HEK293 (cell line): ENCODE measurements around the gene ENO4.

Experiments
- CTCF ChIA-PET: fragments of 350-600 bp; formaldehyde crosslinking; extraction: SDS; loops from one replicate; lab custom pipeline; 2021; ENCODE audit warnings: antibody characterized with exemption; lab: Yijun Ruan, JAX
- POLR2A ChIA-PET: fragments of 300-600 bp; formaldehyde crosslinking; extraction: SDS; loops from one replicate; lab custom pipeline; 2020; ENCODE audit warnings: antibody characterized with exemption, inconsistent platforms; lab: Yijun Ruan, JAX
- H3K27ac ChIP-seq: fragments of 200-500 bp; sonication (Bioruptor generic); 2 replicates; pipeline ENCODE4 v1.5.1; 2014; ENCODE audit warnings: low read depth, low read length, control low read depth, inconsistent platforms; ENCODE audit errors: extremely low read depth
- H3K36me3 ChIP-seq, 2 experiments: fragments of 200-500 bp in 1 of 2; sonication (Bioruptor generic) in 1 of 2; 1 replicate in 1 of 2; 2 replicates in 1 of 2; pipeline ENCODE4 v1.5.1; 2014 to 2017; ENCODE audit warnings: inconsistent platforms in 2 of 2, low read length in 2 of 2; ENCODE audit not compliant: control insufficient read depth in 2 of 2, insufficient read depth in 1 of 2
- H3K4me1 ChIP-seq: fragments of 200-500 bp; sonication (Bioruptor generic); 2 replicates; pipeline ENCODE4 v1.5.1; 2014; ENCODE audit warnings: mild to moderate bottlenecking, low read length, inconsistent platforms; ENCODE audit not compliant: control insufficient read depth, insufficient read depth
- H3K4me3 ChIP-seq: 2 replicates; pipeline ENCODE4 v1.5.1; 2011; ENCODE audit warnings: low read depth, mild to moderate bottlenecking, control low read depth, low read length, moderate library complexity
- H3K9me3 ChIP-seq: fragments of 200-500 bp; sonication (Bioruptor generic); 2 replicates; pipeline ENCODE4 v1.5.1; 2014; ENCODE audit warnings: low read depth, low read length, inconsistent platforms; ENCODE audit not compliant: control insufficient read depth, insufficient read depth
- BCL11B ChIP-seq: fragments of 450-650 bp; formaldehyde crosslinking; IDR thresholded peaks from 2 replicates; pipeline ENCODE4 v1.5.1; 2016; ENCODE audit warnings: low read depth, missing biosample characterization, missing genetic modification characterization
- HIC1 ChIP-seq: fragments of 450-650 bp; formaldehyde crosslinking; IDR thresholded peaks from 2 replicates; pipeline ENCODE4 v1.5.1; 2016; ENCODE audit warnings: missing biosample characterization, missing genetic modification characterization
- HOXA7 ChIP-seq: sonication (generic); formaldehyde crosslinking; IDR thresholded peaks from 2 replicates; pipeline ENCODE4 v1.8.1; 2022; ENCODE audit warnings: missing genetic modification reagents, borderline replicate concordance
- KLF10 ChIP-seq: fragments of 450-650 bp; IDR thresholded peaks from 2 replicates; pipeline ENCODE4 v1.5.1; 2018; ENCODE audit warnings: missing biosample characterization, mild to moderate bottlenecking, missing genetic modification characterization
- KLF9 ChIP-seq: fragments of 450-650 bp; formaldehyde crosslinking; IDR thresholded peaks from 2 replicates; pipeline ENCODE4 v1.5.1; 2016; ENCODE audit warnings: missing biosample characterization, missing genetic modification characterization, low read depth
- MYNN ChIP-seq: fragments of 450-650 bp; formaldehyde crosslinking; IDR thresholded peaks from 2 replicates; pipeline ENCODE4 v1.5.1; 2016; ENCODE audit warnings: missing biosample characterization, missing genetic modification characterization, borderline replicate concordance
- SALL2 ChIP-seq: fragments of 450-650 bp; formaldehyde crosslinking; IDR thresholded peaks from 2 replicates; pipeline ENCODE4 v1.5.0; 2017; ENCODE audit warnings: missing biosample characterization, mild to moderate bottlenecking, missing genetic modification characterization, borderline replicate concordance
- SP3 ChIP-seq: fragments of 450-650 bp; formaldehyde crosslinking; IDR thresholded peaks from 2 replicates; pipeline ENCODE4 v1.5.1; 2016; ENCODE audit warnings: missing biosample characterization, missing genetic modification characterization
- TCF7L2 ChIP-seq: IDR thresholded peaks from 2 replicates; pipeline ENCODE4 v1.6.1; 2011; ENCODE audit warnings: low read depth, mild to moderate bottlenecking, inconsistent platforms, low read length, moderate library complexity, borderline replicate concordance
- ZBTB26 ChIP-seq: fragments of 450-650 bp; formaldehyde crosslinking; optimal IDR thresholded peaks from 2 replicates; pipeline ENCODE3; 2016; ENCODE audit warnings: missing biosample characterization, mild to moderate bottlenecking, missing genetic modification characterization
- ZNF146 ChIP-seq: fragments of 450-650 bp; formaldehyde crosslinking; IDR thresholded peaks from 2 replicates; pipeline ENCODE4 v1.5.1; 2016; ENCODE audit warnings: missing biosample characterization, missing genetic modification characterization
- ZNF280D ChIP-seq: fragments of 450-650 bp; formaldehyde crosslinking; IDR thresholded peaks from 2 replicates; pipeline ENCODE4 v1.5.1; 2016; ENCODE audit warnings: missing biosample characterization, missing genetic modification characterization
- ZNF292 ChIP-seq: fragments of 450-650 bp; formaldehyde crosslinking; IDR thresholded peaks from 2 replicates; pipeline ENCODE4 v1.5.1; 2016; ENCODE audit warnings: low read depth, missing biosample characterization, missing genetic modification characterization, borderline replicate concordance
- ZNF354C ChIP-seq: fragments of 450-650 bp; formaldehyde crosslinking; IDR thresholded peaks from 2 replicates; pipeline ENCODE4 v1.5.1; 2016; ENCODE audit warnings: missing biosample characterization, missing genetic modification characterization, low read depth, borderline replicate concordance
- ZNF558 ChIP-seq: fragments of 450-650 bp; formaldehyde crosslinking; IDR thresholded peaks from 2 replicates; pipeline ENCODE4 v1.5.1; 2016; ENCODE audit warnings: missing biosample characterization, missing genetic modification characterization
- ZNF843 ChIP-seq: fragments of 450-650 bp; formaldehyde crosslinking; IDR thresholded peaks from 2 replicates; pipeline ENCODE4 v1.5.1; 2016; ENCODE audit warnings: missing biosample characterization, missing genetic modification characterization
- TF ChIP-seq, protein P1 (sequence below): fragments of 450-650 bp; formaldehyde crosslinking; IDR thresholded peaks from 2 replicates; pipeline ENCODE4 v1.5.1; 2016; ENCODE audit warnings: missing biosample characterization, missing genetic modification characterization
- TF ChIP-seq, protein P2 (sequence below): fragments of 450-650 bp; formaldehyde crosslinking; IDR thresholded peaks from 2 replicates; pipeline ENCODE4 v1.5.1; 2017; ENCODE audit warnings: missing biosample characterization, missing genetic modification characterization
- TF ChIP-seq, protein P3 (sequence below): fragments of 450-650 bp; formaldehyde crosslinking; IDR thresholded peaks from 2 replicates; pipeline ENCODE4 v1.5.1; 2016; ENCODE audit warnings: missing biosample characterization, missing genetic modification characterization
- TF ChIP-seq, protein P4 (sequence below): fragments of 450-650 bp; formaldehyde crosslinking; IDR thresholded peaks from 2 replicates; pipeline ENCODE4 v1.5.1; 2016; ENCODE audit warnings: missing biosample characterization, missing genetic modification characterization
- TF ChIP-seq, protein P5 (sequence below): fragments of 450-650 bp; formaldehyde crosslinking; IDR thresholded peaks from 2 replicates; pipeline ENCODE4 v1.5.1; 2016; ENCODE audit warnings: missing biosample characterization, missing genetic modification characterization

Gene ENO4

GRCh38 chr10:116857156-116857555 is 7.9 kb downstream of the ENO4 start (continued):
- TF ChIP-seq ZNF354C (tag by site-specific recombination) (no peak), BCL11B (tag by site-specific recombination) (no peak), TCF7L2 (no peak), KLF10 (tag by site-specific recombination) (no peak), ZNF280D (tag by site-specific recombination) (no peak), ZNF558 (tag by site-specific recombination) (no peak), ZNF146 (tag by site-specific recombination) (no peak), HOXA7 (no peak), KLF9 (tag by site-specific recombination) (no peak), HIC1 (tag by site-specific recombination) (no peak), SALL2 (no peak)
- TF ChIP-seq, protein P1, sequence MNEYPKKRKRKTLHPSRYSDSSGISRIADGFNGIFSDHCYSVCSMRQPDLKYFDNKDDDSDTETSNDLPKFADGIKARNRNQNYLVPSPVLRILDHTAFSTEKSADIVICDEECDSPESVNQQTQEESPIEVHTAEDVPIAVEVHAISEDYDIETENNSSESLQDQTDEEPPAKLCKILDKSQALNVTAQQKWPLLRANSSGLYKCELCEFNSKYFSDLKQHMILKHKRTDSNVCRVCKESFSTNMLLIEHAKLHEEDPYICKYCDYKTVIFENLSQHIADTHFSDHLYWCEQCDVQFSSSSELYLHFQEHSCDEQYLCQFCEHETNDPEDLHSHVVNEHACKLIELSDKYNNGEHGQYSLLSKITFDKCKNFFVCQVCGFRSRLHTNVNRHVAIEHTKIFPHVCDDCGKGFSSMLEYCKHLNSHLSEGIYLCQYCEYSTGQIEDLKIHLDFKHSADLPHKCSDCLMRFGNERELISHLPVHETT = no peak
- TF ChIP-seq, protein P2, sequence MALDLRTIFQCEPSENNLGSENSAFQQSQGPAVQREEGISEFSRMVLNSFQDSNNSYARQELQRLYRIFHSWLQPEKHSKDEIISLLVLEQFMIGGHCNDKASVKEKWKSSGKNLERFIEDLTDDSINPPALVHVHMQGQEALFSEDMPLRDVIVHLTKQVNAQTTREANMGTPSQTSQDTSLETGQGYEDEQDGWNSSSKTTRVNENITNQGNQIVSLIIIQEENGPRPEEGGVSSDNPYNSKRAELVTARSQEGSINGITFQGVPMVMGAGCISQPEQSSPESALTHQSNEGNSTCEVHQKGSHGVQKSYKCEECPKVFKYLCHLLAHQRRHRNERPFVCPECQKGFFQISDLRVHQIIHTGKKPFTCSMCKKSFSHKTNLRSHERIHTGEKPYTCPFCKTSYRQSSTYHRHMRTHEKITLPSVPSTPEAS (tag by site-specific recombination) = no peak

DNA sequence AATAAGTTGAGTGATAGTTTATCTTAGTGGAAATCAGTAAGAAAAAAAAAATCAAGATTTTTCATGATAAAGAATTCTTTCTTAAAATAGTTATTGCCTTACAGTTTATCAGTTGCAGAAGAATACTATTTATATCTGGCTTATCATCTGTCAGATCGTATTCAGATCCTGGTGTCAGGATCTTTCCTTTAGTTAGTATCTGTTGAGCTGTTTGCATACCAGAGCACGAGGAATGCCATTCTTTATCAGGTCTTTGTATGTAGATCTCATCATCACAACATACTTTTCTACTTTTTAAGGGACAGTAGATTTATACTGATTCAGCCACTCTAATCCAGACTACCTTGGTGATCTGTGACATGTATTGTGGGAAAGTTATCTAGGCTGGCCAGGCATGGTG is 12.5 kb downstream of the ENO4 start:
- ChIA-PET CTCF (interaction anchor here (0.6 kb wide), 1 partner anchor 97 kb away, joined by 4 read pairs; no protein-coding TSS in a partner anchor), POLR2A (no interaction called here)
- no peaks in the 10 kb centered on the region for H3K36me3 ChIP-seq
- H3K27ac ChIP-seq = no peak overlapping the region
- no peaks in the 10 kb centered on the region for H3K9me3 ChIP-seq
- H3K4me3 ChIP-seq = no peak overlapping the region
- H3K4me1 ChIP-seq = no peaks in the 10 kb centered on the region
- TF ChIP-seq, protein P3, sequence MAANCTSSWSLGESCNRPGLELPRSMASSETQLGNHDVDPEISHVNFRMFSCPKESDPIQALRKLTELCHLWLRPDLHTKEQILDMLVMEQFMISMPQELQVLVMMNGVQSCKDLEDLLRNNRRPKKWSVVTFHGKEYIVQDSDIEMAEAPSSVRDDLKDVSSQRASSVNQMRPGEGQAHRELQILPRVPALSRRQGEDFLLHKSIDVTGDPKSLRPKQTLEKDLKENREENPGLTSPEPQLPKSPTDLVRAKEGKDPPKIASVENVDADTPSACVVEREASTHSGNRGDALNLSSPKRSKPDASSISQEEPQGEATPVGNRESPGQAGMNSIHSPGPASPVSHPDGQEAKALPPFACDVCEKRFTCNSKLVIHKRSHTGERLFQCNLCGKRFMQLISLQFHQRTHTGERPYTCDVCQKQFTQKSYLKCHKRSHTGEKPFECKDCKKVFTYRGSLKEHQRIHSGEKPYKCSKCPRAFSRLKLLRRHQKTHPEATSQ (tag by site-specific recombination) = no peak
- no peak for TF ChIP-seq ZNF354C (tag by site-specific recombination)
- no peak for TF ChIP-seq ZNF292
- no peak for TF ChIP-seq ZNF843
- no peak for TF ChIP-seq SP3 (tag by site-specific recombination)
- no peak for TF ChIP-seq ZBTB26 (tag by site-specific recombination)
- TF ChIP-seq, protein P4, sequence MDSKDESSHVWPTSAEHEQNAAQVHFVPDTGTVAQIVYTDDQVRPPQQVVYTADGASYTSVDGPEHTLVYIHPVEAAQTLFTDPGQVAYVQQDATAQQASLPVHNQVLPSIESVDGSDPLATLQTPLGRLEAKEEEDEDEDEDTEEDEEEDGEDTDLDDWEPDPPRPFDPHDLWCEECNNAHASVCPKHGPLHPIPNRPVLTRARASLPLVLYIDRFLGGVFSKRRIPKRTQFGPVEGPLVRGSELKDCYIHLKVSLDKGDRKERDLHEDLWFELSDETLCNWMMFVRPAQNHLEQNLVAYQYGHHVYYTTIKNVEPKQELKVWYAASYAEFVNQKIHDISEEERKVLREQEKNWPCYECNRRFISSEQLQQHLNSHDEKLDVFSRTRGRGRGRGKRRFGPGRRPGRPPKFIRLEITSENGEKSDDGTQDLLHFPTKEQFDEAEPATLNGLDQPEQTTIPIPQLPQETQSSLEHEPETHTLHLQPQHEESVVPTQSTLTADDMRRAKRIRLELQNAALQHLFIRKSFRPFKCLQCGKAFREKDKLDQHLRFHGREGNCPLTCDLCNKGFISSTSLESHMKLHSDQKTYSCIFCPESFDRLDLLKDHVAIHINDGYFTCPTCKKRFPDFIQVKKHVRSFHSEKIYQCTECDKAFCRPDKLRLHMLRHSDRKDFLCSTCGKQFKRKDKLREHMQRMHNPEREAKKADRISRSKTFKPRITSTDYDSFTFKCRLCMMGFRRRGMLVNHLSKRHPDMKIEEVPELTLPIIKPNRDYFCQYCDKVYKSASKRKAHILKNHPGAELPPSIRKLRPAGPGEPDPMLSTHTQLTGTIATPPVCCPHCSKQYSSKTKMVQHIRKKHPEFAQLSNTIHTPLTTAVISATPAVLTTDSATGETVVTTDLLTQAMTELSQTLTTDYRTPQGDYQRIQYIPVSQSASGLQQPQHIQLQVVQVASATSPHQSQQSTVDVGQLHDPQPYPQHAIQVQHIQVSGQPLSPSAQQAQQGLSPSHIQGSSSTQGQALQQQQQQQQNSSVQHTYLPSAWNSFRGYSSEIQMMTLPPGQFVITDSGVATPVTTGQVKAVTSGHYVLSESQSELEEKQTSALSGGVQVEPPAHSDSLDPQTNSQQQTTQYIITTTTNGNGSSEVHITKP (tag by site-specific recombination) = no peak
- no peak for TF ChIP-seq MYNN (tag by site-specific recombination)
- TF ChIP-seq, protein P5, sequence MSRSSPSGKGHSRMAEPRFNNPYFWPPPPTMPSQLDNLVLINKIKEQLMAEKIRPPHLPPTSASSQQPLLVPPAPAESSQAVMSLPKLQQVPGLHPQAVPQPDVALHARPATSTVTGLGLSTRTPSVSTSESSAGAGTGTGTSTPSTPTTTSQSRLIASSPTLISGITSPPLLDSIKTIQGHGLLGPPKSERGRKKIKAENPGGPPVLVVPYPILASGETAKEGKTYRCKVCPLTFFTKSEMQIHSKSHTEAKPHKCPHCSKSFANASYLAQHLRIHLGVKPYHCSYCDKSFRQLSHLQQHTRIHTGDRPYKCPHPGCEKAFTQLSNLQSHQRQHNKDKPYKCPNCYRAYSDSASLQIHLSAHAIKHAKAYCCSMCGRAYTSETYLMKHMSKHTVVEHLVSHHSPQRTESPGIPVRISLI (tag by site-specific recombination) = no peak
